NB4 (cell line): Measurements from ENCODE around the gene ALX4.

Experiments used
- DNase-seq: peaks from one replicate; pipeline ENCODE4 v3.0.0; 2010; ENCODE audit warnings: low read depth
- H3K4me3 ChIP-seq: one replicate; pipeline ENCODE4 v1.5.1; 2011; ENCODE audit warnings: mild to moderate bottlenecking, low read depth, low read length, moderate library complexity
- MYC ChIP-seq: IDR thresholded peaks from 2 replicates; pipeline ENCODE4 v1.6.1; 2011; ENCODE audit warnings: low read depth, low read length
- POLR2A ChIP-seq: IDR thresholded peaks from 2 replicates; pipeline ENCODE4 v1.6.1; 2011; ENCODE audit warnings: mild to moderate bottlenecking; ENCODE audit not compliant: insufficient read length; ENCODE audit errors: extremely low read depth
- TF ChIP-seq, protein P1 (sequence below): IDR thresholded peaks from one replicate; pipeline ENCODE4 v1.5.1; 2012; ENCODE audit warnings: low read depth, low read length
- TF ChIP-seq, protein P2 (sequence below): IDR thresholded peaks from 2 replicates; pipeline ENCODE4 v1.6.1; 2011; ENCODE audit warnings: low read depth, low read length

Gene ALX4

DNA sequence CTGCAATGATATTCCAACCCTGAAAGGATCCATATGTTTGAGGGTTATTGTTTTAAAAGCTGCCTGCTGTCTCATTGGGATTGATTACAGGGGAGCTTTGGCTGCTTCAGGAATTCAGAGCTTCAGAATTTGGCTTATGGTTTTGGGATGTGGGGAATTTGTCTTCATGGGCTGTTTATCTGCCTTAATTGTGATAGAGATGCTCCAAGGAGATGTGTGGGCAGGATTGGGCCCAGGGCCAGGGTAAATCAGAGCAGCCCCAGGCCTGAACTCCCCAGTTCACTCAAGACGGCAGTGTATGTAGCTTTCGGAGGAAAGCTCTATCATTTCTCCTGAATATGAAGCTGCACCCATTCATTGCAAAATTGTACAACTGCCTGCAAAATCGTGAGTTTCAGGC lies 88.5 kb downstream of the ALX4 start:
- H3K4me3 ChIP-seq, result no peak overlapping the region
- TF ChIP-seq MYC, result no peak
- no peak for TF ChIP-seq POLR2A
- TF ChIP-seq, protein P1, sequence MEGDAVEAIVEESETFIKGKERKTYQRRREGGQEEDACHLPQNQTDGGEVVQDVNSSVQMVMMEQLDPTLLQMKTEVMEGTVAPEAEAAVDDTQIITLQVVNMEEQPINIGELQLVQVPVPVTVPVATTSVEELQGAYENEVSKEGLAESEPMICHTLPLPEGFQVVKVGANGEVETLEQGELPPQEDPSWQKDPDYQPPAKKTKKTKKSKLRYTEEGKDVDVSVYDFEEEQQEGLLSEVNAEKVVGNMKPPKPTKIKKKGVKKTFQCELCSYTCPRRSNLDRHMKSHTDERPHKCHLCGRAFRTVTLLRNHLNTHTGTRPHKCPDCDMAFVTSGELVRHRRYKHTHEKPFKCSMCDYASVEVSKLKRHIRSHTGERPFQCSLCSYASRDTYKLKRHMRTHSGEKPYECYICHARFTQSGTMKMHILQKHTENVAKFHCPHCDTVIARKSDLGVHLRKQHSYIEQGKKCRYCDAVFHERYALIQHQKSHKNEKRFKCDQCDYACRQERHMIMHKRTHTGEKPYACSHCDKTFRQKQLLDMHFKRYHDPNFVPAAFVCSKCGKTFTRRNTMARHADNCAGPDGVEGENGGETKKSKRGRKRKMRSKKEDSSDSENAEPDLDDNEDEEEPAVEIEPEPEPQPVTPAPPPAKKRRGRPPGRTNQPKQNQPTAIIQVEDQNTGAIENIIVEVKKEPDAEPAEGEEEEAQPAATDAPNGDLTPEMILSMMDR, result no peak
- TF ChIP-seq, protein P2, sequence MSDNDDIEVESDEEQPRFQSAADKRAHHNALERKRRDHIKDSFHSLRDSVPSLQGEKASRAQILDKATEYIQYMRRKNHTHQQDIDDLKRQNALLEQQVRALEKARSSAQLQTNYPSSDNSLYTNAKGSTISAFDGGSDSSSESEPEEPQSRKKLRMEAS, result no peak
- DNase-seq, result no peak

DNA sequence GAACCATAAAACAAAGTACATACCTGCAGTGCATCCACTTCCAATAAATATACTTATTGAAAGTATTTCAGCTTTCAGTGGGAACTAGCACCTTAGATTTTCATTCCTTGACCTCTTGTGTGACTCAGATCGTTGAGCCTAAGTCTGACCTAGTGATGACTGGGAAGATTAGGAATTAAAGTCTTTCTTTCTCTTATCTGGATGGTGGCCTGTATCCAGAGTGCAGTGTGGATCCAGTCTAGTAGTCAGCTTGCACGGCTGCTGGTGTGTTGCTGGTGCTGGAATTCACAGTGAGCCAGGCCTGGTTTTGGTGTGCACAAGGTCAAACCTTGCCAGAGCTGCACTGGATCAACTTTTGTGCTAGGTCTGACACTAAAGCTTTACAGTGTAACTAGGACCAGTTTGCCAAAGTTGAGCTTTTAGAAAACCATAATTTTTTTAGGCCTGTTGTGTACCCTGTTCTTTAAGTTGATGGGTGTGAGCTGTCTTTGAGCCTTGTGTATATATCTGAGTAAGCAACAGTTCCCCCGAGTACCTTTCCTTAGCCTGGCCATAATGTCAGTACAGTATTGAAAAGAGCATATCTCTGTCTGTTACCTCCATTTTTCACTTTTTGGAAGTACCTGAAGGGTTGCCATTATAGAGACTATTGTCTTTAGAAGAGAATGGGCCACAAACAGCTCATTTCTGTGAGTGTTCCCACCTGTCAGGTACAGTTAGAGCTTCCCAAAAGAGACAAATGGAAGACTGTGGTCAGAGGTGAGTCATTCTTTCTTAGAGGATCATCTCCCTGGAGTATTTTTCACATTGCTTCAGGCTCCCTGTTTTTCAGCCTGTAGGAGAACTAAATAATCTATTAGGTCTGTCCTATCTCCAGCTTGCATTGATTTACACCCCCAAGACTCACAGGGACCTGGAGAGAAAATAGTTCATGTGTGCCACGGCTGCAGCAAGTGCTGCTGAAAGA lies 89.8 kb downstream of the ALX4 start:
- TF ChIP-seq, protein P1, result no peak
- TF ChIP-seq MYC (no peak), POLR2A (no peak)
- TF ChIP-seq, protein P2, result no peak
- DNase-seq, result no peak
- no peak overlapping the region for H3K4me3 ChIP-seq

DNA sequence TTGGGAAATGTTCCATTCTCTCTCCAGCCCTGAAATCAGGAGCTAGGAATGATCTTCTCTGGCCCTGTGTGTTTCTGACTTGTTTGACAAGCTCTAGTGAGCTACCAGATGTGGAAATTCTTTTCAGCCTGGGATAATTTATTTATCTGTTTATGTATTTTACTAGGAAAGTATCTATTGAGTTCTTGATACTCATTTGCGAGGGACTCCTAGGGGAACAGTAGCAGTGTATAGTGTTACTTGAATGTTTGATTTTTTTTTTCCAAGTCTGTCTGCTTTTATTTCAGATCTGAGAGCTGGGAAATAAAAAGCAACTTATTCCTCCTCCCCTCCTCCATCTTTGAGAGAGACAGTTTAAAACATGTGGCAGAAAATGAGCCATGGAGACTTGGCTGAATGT lies 92.5 kb downstream of the ALX4 start:
- TF ChIP-seq, protein P1, result no peak
- TF ChIP-seq MYC, result no peak
- no peak for TF ChIP-seq POLR2A
- TF ChIP-seq, protein P2, result no peak
- H3K4me3 ChIP-seq, result no peak overlapping the region
- no peak for DNase-seq

DNA sequence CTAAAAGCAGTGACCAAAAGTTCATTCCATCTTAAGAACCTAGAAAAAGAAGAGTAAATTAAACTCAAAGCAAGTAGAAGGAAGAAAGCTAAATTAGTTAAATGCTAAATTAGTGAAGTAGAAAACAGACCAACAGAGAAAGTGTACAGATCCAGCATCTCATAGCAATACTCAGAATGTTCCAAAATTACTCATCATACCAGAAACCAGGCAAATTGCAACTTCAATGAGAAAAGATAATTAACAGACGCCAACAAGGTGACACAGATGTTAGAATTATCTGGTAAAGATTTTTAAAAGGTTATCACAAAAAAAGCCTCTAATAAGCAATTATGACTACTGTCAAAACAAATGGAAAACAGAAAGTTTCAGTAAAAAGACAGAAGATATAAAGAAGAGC lies 96.8 kb downstream of the ALX4 start:
- no peak for DNase-seq
- TF ChIP-seq POLR2A, result no peak
- TF ChIP-seq, protein P1, result no peak
- TF ChIP-seq MYC, result no peak
- TF ChIP-seq, protein P2, result no peak
- no peak overlapping the region for H3K4me3 ChIP-seq

DNA sequence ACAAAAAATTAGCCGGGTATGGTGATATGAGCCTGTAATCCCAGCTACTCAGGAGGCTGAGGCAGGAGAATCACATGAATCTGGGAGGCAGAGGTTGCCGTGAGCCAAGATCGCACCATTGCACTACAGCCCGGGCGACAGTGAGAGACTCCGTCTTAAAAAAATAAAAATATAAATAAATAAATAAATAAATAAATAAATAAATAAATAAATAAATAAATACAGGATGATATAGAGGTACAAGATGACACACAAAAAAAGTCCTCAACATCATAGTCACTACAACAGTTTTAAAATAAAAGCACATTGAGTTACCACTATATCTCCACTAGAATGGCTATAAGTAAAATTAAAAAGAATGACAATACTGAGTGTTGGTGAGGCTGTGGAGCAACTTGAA lies 97.8 kb downstream of the ALX4 start:
- DNase-seq, result no peak
- no peak for TF ChIP-seq MYC
- TF ChIP-seq, protein P2, result no peak
- no peak for TF ChIP-seq POLR2A
- TF ChIP-seq, protein P1, result no peak
- H3K4me3 ChIP-seq, result no peak overlapping the region
